Astrocyte (in vitro differentiated cells and primary cell): Measurements from ENCODE around the gene RAD51AP2. TPM values are rescaled to one million over a fixed set of nuclear protein-coding genes. Genes with fewer than 3 reads are reported as not detected.

Source experiments
- DNase-seq: peaks from one replicate; pipeline ENCODE4 v3.0.0-alpha.2; 2010; ENCODE audit warnings: low read depth
- FAIRE-seq: peaks from 2 replicates; lab custom pipeline; 2011; peaks lifted over from hg19 to GRCh38; lab: Jason Lieb, UNC
- H2AFZ ChIP-seq: 2 replicates; pipeline ENCODE4 v1.6.0; 2012; ENCODE audit warnings: low read depth, low read length, inconsistent platforms
- H3K27ac ChIP-seq: 2 replicates; pipeline ENCODE4 v1.5.1; 2011; ENCODE audit warnings: low read depth, low read length, inconsistent platforms
- H3K27me3 ChIP-seq: 2 replicates; pipeline ENCODE4 v1.6.0; 2011; ENCODE audit warnings: low read length, inconsistent platforms; ENCODE audit not compliant: insufficient read depth
- H3K36me3 ChIP-seq: 2 replicates; pipeline ENCODE4 v1.5.1; 2011; ENCODE audit warnings: low read length, inconsistent platforms; ENCODE audit not compliant: insufficient read depth
- H3K4me1 ChIP-seq: 2 replicates; pipeline ENCODE4 v1.5.1; 2011; ENCODE audit warnings: low read length, inconsistent platforms; ENCODE audit not compliant: insufficient read depth
- H3K4me2 ChIP-seq: 2 replicates; pipeline ENCODE4 v1.6.0; 2012; ENCODE audit warnings: low read length, inconsistent platforms
- H3K4me3 ChIP-seq: 2 replicates; pipeline ENCODE4 v1.5.1; 2011; ENCODE audit warnings: low read depth, mild to moderate bottlenecking, low read length, inconsistent platforms; ENCODE audit not compliant: insufficient read depth
- H3K79me2 ChIP-seq: 2 replicates; pipeline ENCODE4 v1.6.0; 2012; ENCODE audit warnings: mild to moderate bottlenecking, low read length, inconsistent platforms; ENCODE audit not compliant: insufficient read depth
- H3K9ac ChIP-seq: 2 replicates; pipeline ENCODE4 v1.6.0; 2012; ENCODE audit warnings: mild to moderate bottlenecking, low read length, inconsistent platforms
- H3K9me3 ChIP-seq: 2 replicates; pipeline ENCODE4 v1.5.1; 2012; ENCODE audit warnings: low read depth, mild to moderate bottlenecking, low read length, inconsistent platforms; ENCODE audit not compliant: insufficient read depth
- H4K20me1 ChIP-seq: 2 replicates; pipeline ENCODE4 v1.6.0; 2012; ENCODE audit warnings: low read length, inconsistent platforms; ENCODE audit not compliant: insufficient read depth
- H3K27ac Mint-ChIP-seq: one replicate; pipeline ENCODE4 v1.8.0; 2021; ENCODE audit warnings: mild to moderate bottlenecking, mixed read lengths; ENCODE audit not compliant: unreplicated experiment
- H3K27me3 Mint-ChIP-seq: one replicate; pipeline ENCODE4 v1.8.0; 2021; ENCODE audit warnings: low read depth, mixed read lengths; ENCODE audit not compliant: unreplicated experiment
- H3K36me3 Mint-ChIP-seq: one replicate; pipeline ENCODE4 v1.8.0; 2021; ENCODE audit warnings: low read depth, mixed read lengths; ENCODE audit not compliant: unreplicated experiment
- H3K4me1 Mint-ChIP-seq: one replicate; pipeline ENCODE4 v1.8.0; 2021; ENCODE audit warnings: low read depth, mixed read lengths; ENCODE audit not compliant: unreplicated experiment
- H3K4me3 Mint-ChIP-seq: one replicate; pipeline ENCODE4 v1.8.0; 2021; ENCODE audit warnings: mild to moderate bottlenecking, moderate library complexity, mixed read lengths; ENCODE audit not compliant: unreplicated experiment
- H3K9me3 Mint-ChIP-seq: one replicate; pipeline ENCODE4 v1.8.0; 2021; ENCODE audit warnings: mild to moderate bottlenecking, mixed read lengths; ENCODE audit not compliant: unreplicated experiment
- EZH2 ChIP-seq: IDR thresholded peaks from 2 replicates; pipeline ENCODE4 v1.6.1; 2012; ENCODE audit warnings: mild to moderate bottlenecking, low read length, inconsistent platforms; ENCODE audit not compliant: insufficient read depth
- total RNA-seq: library from RNA; stranded (reverse); gene quantifications from 2 replicates; pipeline ENCODE4 v1.2.1, GENCODE V29; 2021
- TF ChIP-seq, protein P1 (sequence below): IDR thresholded peaks from 2 replicates; pipeline ENCODE4 v1.5.1; 2011; ENCODE audit warnings: low read depth, mild to moderate bottlenecking, inconsistent platforms, low read length, moderate library complexity; ENCODE audit not compliant: insufficient read depth

The RAD51AP2 gene
- total RNA-seq, 1 donor from 2014 or later: not detected

DNA sequence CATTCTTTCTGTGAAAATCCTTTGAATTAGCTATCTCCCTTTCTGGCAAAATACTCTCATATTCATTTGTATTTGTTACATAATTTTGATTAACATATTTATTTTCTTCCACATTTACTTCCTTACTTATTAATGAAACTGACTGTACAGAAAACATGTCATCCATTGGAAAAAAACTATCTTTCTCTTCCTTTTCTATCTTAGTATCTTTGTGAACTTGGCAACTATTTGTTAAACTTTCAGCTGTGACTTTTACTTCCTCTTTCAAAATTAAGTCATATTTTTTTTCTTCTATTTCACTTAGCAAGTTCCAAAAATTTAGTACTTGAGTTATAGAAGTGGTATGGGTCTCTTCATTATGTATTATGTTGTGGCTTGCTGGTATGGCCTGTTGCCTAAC lies 2.6 kb downstream of the RAD51AP2 start:
- Histone ChIP-seq H3K27me3 (no peaks in the 10 kb centered on the region), H2AFZ (no peak overlapping the region), H3K79me2 (no peaks in the 10 kb centered on the region), H4K20me1 (no peaks in the 10 kb centered on the region), H3K27ac (no peak overlapping the region), H3K36me3 (no peaks in the 10 kb centered on the region), H3K4me3 (no peak overlapping the region), H3K9ac (no peak overlapping the region), H3K4me2 (no peak overlapping the region), H3K4me1 (peaks cover 4% of the 10 kb centered on the region), H3K9me3 (no peaks in the 10 kb centered on the region)
- H3K27ac Mint-ChIP-seq: no peak overlapping the region
- no peaks in the 10 kb centered on the region for H3K36me3 Mint-ChIP-seq
- TF ChIP-seq, protein P1, sequence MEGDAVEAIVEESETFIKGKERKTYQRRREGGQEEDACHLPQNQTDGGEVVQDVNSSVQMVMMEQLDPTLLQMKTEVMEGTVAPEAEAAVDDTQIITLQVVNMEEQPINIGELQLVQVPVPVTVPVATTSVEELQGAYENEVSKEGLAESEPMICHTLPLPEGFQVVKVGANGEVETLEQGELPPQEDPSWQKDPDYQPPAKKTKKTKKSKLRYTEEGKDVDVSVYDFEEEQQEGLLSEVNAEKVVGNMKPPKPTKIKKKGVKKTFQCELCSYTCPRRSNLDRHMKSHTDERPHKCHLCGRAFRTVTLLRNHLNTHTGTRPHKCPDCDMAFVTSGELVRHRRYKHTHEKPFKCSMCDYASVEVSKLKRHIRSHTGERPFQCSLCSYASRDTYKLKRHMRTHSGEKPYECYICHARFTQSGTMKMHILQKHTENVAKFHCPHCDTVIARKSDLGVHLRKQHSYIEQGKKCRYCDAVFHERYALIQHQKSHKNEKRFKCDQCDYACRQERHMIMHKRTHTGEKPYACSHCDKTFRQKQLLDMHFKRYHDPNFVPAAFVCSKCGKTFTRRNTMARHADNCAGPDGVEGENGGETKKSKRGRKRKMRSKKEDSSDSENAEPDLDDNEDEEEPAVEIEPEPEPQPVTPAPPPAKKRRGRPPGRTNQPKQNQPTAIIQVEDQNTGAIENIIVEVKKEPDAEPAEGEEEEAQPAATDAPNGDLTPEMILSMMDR: no peak
- no peak for TF ChIP-seq EZH2
- peaks cover 2% of the 10 kb centered on the region for H3K4me1 Mint-ChIP-seq
- H3K9me3 Mint-ChIP-seq: no peaks in the 10 kb centered on the region
- no peaks in the 10 kb centered on the region for H3K27me3 Mint-ChIP-seq
- DNase-seq (peak; percentile 14), FAIRE-seq (no peak)
- no peak overlapping the region for H3K4me3 Mint-ChIP-seq

DNA sequence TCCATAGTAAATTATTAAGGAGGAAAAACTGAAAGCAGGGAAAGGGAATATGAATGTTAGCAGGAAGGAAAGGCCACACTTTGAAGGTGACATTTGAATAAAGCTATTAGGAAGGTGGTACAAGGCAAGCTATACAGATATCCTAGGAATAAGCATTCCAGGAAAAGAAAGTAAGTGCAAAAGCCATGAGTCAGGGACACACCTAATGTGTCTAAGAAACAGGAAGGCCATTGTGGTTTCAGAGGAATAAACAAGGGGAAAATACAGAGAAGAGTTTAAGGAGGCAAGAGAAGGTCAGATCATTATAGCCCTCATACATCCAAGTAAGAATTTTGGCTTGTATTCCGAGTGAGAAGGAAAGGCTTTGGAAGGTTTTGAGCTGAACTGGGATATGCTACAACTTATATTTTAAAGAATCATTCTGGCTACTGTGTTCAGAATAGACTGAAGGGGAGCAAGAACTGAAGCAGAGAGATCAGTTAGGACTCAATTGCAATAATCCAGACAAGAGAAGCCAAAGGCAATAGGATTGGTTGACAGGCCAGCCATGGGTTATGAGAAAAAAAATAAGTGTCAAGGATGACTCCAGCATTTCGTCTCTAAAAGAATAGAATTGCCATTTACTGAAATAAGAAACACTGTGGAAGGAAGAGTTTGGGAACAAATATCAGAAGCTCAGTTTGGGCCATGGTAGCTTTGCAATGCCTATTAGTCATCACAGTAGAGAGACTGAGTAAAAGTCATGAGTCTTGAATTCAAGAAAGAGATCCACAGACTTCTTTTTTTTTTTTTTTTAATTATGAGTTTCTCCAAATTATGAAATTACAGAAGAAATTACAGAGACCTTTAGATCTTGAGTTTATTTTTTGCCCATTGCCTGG lies 11.3 kb downstream of the RAD51AP2 start:
- H3K36me3 Mint-ChIP-seq: no peaks in the 10 kb centered on the region
- Histone ChIP-seq H3K27ac (no peak overlapping the region), H2AFZ (no peak overlapping the region), H3K4me2 (peak overlapping the region; percentile 18), H3K9ac (no peak overlapping the region), H3K27me3 (no peaks in the 10 kb centered on the region), H3K4me3 (no peak overlapping the region), H3K79me2 (no peaks in the 10 kb centered on the region), H3K9me3 (no peaks in the 10 kb centered on the region), H3K4me1 (no peaks in the 10 kb centered on the region), H4K20me1 (no peaks in the 10 kb centered on the region), H3K36me3 (no peaks in the 10 kb centered on the region)
- TF ChIP-seq, protein P1: no peak
- no peak for TF ChIP-seq EZH2
- H3K27ac Mint-ChIP-seq: no peak overlapping the region
- peaks cover 8% of the 10 kb centered on the region for H3K4me1 Mint-ChIP-seq
- no peak overlapping the region for H3K4me3 Mint-ChIP-seq
- H3K27me3 Mint-ChIP-seq: no peaks in the 10 kb centered on the region
- FAIRE-seq: no peak
- no peaks in the 10 kb centered on the region for H3K9me3 Mint-ChIP-seq
- peak; percentile 45 for DNase-seq

DNA sequence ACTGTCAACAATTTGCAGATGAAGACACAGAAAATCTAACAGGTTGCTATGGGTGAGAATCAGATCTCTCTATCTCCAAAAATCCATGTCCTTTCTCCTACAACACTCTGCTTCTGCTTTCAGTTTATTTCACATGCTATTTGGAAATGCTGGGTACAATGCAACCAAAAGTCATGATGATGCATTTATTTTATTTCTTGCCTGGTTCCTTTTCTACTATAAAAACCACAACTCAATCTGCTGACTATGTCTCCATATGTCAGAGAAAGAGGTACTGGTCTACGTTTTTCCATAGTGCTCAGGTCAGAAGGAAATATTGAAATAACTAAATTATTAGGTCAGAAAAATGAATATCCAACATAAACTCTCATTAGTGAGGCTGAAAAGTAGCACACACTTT lies 20.5 kb downstream of the RAD51AP2 start:
- FAIRE-seq: no peak
- Histone ChIP-seq H3K9ac (no peak overlapping the region), H3K36me3 (no peaks in the 10 kb centered on the region), H4K20me1 (no peaks in the 10 kb centered on the region), H3K4me2 (no peak overlapping the region), H3K9me3 (no peaks in the 10 kb centered on the region), H3K4me3 (no peak overlapping the region), H3K27ac (no peak overlapping the region), H3K4me1 (no peaks in the 10 kb centered on the region), H3K27me3 (no peaks in the 10 kb centered on the region), H2AFZ (no peak overlapping the region), H3K79me2 (no peaks in the 10 kb centered on the region)
- Mint-ChIP-seq H3K4me1 (no peaks in the 10 kb centered on the region), H3K4me3 (no peak overlapping the region), H3K9me3 (no peaks in the 10 kb centered on the region), H3K27ac (no peak overlapping the region), H3K36me3 (no peaks in the 10 kb centered on the region), H3K27me3 (no peaks in the 10 kb centered on the region)
- TF ChIP-seq EZH2: no peak
- TF ChIP-seq, protein P1: no peak
- no peak for DNase-seq
